ENCODE results near the gene PRR36. TPM values are rescaled to one million over a fixed set of nuclear protein-coding genes. Genes with fewer than 3 reads are reported as not detected.

The PRR36 gene
- total and polyA plus RNA-seq, 10 of the 15 experiments (the other 5 are each of a cell fraction or from before 2014, with no cell fraction given) = 0.04 TPM; not detected in 9

DNA sequence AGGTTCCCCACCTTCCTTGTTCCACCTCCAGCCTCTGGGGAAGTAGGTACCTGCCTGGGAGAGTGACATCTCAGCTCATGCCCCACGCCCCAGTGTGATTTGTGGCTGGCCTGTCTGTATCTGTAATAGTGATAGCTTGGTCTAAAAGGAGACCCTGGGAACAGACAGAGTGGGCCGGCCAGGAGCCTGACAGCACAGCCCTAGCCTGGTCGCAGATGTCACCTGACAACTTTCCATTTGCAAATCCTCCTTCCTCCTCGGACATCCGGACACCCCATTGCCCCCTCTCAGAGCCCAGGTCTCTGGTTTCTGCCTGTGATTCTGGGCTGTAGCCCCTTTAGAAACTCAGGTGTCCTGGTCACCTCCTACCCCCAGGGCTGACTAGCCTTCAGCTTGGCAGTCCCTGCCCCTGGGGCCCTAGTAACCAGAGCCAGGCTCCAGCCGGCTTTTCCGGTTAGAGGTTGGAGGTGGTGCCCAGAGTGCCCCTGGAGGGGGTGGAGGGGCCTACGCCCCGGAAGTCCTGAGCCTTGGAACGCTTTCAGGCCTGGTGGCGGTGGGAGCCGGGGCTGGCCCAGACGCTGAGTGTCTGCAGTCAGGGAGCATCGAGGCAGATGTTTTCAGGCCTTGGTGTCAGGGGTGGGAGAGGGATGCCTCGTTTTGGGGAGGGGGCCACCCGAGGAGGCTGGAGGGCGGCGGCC lies 20.6 kb upstream of the PRR36 start:
- ChIA-PET CTCF (no interaction called here), POLR2A (no interaction called here), RAD21 (ENCODE audit: unreplicated experiment) (no interaction called here), SMC1A (ENCODE audit: uncharacterized antibody, unreplicated experiment) (no interaction called here)
- DNase-seq (ENCODE audit: low read depth, low spot score) (no peak), FAIRE-seq (no peak), ATAC-seq (peak; percentile 21; the same call in 2 of the 3 replicates)
- no peak overlapping the region for H3K4me3 ChIP-seq
- no peaks in the 10 kb centered on the region; a peak in 1 of 4 replicates for H3K27me3 ChIP-seq (replicated peaks in 1 of 2; ENCODE audit: control insufficient read depth in 2 of 2, insufficient read depth in 2 of 2, low read length in 1 of 2)
- H3K9ac ChIP-seq (ENCODE audit: control insufficient read depth, insufficient read depth, low read length) = no peak overlapping the region
- 43% methylated on average over 18 of the region's 18 CpGs for WGBS (ENCODE audit: insufficient coverage, insufficient replicate concordance, low lambda C conversion rate, missing lambda C conversion rate)
- no peak overlapping the region for H3K27ac ChIP-seq (ENCODE audit: control insufficient read depth, insufficient read depth)
- H3K4me1 ChIP-seq (ENCODE audit: control insufficient read depth, insufficient read depth, low read length) = no peaks in the 10 kb centered on the region
- BruUV-seq (replicated peaks) = no TSS peak
- H3K9me3 ChIP-seq (replicated peaks; ENCODE audit: control insufficient read depth, insufficient read depth, low read length) = no peaks in the 10 kb centered on the region
- no peaks in the 10 kb centered on the region for H3K36me3 ChIP-seq (ENCODE audit: control insufficient read depth in 2 of 2, insufficient read depth in 2 of 2, low read length in 1 of 2)
- intact Hi-C loops (cut with micrococcal nuclease; ENCODE audit: unreplicated experiment) (no loop called here), in situ Hi-C loops (cut with MboI) (no loop called here)
- no peak overlapping the region for H3K4me2 ChIP-seq (ENCODE audit: control insufficient read depth, insufficient read depth)
- H4K20me1 ChIP-seq (ENCODE audit: control insufficient read depth, insufficient read depth) = no peaks in the 10 kb centered on the region
- H2AFZ ChIP-seq (ENCODE audit: control insufficient read depth, low read depth, low read length) = no peak overlapping the region
- no peaks in the 10 kb centered on the region for H3K79me2 ChIP-seq (ENCODE audit: control insufficient read depth, insufficient read depth, low read length)
- no peak for TF ChIP-seq SMC3 (IDR thresholded peaks at IDR 0.05; ENCODE audit: borderline replicate concordance, low read length)
- TF ChIP-seq EZH2 (IDR thresholded peaks at IDR 0.05; ENCODE audit: borderline replicate concordance, control insufficient read depth, low read depth, low read length) = no peak
- TF ChIP-seq MXI1 (IDR thresholded peaks at IDR 0.05; ENCODE audit: low read depth, low read length) = no peak
- TF ChIP-seq KDM1A (IDR thresholded peaks at IDR 0.05; ENCODE audit: borderline replicate concordance) = no peak
- no peak for TF ChIP-seq EGR1 (IDR thresholded peaks at IDR 0.05; ENCODE audit: borderline replicate concordance in 1 of 2, low read depth in 2 of 2, low read length in 2 of 2)
- TF ChIP-seq, protein P1, sequence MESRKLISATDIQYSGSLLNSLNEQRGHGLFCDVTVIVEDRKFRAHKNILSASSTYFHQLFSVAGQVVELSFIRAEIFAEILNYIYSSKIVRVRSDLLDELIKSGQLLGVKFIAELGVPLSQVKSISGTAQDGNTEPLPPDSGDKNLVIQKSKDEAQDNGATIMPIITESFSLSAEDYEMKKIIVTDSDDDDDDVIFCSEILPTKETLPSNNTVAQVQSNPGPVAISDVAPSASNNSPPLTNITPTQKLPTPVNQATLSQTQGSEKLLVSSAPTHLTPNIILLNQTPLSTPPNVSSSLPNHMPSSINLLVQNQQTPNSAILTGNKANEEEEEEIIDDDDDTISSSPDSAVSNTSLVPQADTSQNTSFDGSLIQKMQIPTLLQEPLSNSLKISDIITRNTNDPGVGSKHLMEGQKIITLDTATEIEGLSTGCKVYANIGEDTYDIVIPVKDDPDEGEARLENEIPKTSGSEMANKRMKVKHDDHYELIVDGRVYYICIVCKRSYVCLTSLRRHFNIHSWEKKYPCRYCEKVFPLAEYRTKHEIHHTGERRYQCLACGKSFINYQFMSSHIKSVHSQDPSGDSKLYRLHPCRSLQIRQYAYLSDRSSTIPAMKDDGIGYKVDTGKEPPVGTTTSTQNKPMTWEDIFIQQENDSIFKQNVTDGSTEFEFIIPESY (IDR thresholded peaks at IDR 0.05) = no peak
- TF ChIP-seq NFIC (IDR thresholded peaks at IDR 0.05; ENCODE audit: low read depth, low read length) = no peak
- TF ChIP-seq, protein P2, sequence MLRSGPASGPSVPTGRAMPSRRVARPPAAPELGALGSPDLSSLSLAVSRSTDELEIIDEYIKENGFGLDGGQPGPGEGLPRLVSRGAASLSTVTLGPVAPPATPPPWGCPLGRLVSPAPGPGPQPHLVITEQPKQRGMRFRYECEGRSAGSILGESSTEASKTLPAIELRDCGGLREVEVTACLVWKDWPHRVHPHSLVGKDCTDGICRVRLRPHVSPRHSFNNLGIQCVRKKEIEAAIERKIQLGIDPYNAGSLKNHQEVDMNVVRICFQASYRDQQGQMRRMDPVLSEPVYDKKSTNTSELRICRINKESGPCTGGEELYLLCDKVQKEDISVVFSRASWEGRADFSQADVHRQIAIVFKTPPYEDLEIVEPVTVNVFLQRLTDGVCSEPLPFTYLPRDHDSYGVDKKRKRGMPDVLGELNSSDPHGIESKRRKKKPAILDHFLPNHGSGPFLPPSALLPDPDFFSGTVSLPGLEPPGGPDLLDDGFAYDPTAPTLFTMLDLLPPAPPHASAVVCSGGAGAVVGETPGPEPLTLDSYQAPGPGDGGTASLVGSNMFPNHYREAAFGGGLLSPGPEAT (IDR thresholded peaks at IDR 0.05; ENCODE audit: low read depth) = no peak
- TF ChIP-seq, protein P3, sequence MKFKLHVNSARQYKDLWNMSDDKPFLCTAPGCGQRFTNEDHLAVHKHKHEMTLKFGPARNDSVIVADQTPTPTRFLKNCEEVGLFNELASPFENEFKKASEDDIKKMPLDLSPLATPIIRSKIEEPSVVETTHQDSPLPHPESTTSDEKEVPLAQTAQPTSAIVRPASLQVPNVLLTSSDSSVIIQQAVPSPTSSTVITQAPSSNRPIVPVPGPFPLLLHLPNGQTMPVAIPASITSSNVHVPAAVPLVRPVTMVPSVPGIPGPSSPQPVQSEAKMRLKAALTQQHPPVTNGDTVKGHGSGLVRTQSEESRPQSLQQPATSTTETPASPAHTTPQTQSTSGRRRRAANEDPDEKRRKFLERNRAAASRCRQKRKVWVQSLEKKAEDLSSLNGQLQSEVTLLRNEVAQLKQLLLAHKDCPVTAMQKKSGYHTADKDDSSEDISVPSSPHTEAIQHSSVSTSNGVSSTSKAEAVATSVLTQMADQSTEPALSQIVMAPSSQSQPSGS (IDR thresholded peaks at IDR 0.05; ENCODE audit: low read length) = no peak
- no peak for TF ChIP-seq CHD4 (IDR thresholded peaks at IDR 0.05)
- TF ChIP-seq TAF1 (IDR thresholded peaks at IDR 0.05; ENCODE audit: borderline replicate concordance, low read depth, low read length) = no peak
- TF ChIP-seq SMAD1 (IDR thresholded peaks at IDR 0.05; ENCODE audit: low read depth, partially characterized antibody) = no peak
- no peak for TF ChIP-seq TCF12 (IDR thresholded peaks at IDR 0.05; ENCODE audit: low read depth, low read length)
- TF ChIP-seq KAT2A (conservative IDR thresholded peaks at IDR 0.05; ENCODE audit: control insufficient read depth, low read depth, low read length) = no peak
- TF ChIP-seq CREB1 (IDR thresholded peaks at IDR 0.05; ENCODE audit: low read depth) = no peak
- no peak for TF ChIP-seq RAD51 (IDR thresholded peaks at IDR 0.05)
- no peak for TF ChIP-seq ZNF274 (IDR thresholded peaks at IDR 0.05; ENCODE audit: insufficient read depth, insufficient read length)
